Femur (tissue), 1 donor: ENCODE measurements around the gene HOXC12.

ENCODE experiments used
- DNase-seq: peaks from one replicate; pipeline ENCODE4 v3.0.0-alpha.2; 2017

HOXC12 gene, protein sequence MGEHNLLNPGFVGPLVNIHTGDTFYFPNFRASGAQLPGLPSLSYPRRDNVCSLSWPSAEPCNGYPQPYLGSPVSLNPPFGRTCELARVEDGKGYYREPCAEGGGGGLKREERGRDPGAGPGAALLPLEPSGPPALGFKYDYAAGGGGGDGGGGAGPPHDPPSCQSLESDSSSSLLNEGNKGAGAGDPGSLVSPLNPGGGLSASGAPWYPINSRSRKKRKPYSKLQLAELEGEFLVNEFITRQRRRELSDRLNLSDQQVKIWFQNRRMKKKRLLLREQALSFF

GRCh38 chr12:53954694-53955035, at the start of gene HOXC12:
TSS of gene HOXC12 (plus strand) at chr12:53954903. CDS start at chr12:53954930, 27 bp downstream.
- DNase-seq = no peak

DNA sequence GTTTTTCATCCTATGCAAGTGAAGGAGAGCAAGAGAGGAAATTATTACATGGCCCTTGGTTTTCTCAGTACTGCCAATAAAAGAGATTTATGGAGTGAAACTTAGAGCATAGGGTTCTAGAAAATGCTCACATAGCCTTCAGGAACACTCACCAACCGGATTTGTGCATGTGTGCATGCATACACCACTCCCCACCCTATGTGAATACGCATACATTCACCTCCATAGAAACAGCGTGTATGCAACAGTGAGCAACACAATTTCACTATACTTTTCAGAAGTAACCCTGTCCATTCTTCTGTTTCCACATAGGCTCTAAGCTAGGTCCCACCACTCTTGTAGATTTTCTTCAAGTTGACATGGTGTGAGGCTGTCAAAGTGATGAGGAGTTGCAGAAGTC, 47.6 kb upstream of the HOXC12 start:
- DNase-seq = no peak

GRCh38 chr12:53916788-53917655, 37.7 kb upstream of the HOXC12 start:
- no peak for DNase-seq

DNA sequence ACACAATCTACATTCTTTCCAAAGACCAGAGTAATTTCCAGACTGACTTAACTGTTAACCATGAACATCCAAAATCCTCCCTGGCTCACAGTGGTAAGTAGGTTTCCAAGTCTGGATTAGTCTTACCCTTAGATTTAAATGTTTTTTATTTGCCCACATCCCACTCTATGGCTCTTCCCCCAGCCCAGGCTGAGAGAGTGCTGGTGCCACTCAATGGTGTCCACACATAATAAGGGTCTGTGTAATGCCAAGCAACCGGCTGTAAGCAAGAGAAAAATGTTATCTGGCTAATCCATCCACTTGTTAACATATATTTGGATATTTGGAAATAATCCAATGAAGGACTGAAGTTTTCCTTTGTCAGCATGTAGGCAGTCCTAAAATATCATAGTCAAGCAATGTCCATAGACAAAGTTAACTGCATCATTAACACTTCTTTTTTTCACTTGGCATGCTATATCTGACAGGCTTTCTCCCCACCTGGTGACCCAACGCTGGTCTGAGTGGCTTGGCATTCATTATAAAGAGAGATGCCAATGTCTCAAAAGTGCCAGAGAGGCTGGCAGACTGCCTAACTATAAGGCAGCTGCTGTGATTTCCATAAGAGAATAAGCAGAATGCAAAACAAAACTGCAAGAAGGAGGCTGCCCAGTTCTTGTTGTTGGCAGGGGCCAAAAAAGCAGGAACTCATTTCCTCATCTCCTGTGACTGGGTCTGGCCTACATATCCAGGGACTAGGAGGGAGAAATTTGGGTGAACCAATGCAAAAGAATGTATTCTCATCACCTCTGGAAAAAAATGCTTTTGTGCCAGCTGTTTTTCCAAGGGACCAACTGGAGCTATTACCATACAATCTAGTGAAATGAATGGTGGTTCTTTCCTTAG, 29.9 kb upstream of the HOXC12 start:
- DNase-seq = peak; percentile 43

DNA sequence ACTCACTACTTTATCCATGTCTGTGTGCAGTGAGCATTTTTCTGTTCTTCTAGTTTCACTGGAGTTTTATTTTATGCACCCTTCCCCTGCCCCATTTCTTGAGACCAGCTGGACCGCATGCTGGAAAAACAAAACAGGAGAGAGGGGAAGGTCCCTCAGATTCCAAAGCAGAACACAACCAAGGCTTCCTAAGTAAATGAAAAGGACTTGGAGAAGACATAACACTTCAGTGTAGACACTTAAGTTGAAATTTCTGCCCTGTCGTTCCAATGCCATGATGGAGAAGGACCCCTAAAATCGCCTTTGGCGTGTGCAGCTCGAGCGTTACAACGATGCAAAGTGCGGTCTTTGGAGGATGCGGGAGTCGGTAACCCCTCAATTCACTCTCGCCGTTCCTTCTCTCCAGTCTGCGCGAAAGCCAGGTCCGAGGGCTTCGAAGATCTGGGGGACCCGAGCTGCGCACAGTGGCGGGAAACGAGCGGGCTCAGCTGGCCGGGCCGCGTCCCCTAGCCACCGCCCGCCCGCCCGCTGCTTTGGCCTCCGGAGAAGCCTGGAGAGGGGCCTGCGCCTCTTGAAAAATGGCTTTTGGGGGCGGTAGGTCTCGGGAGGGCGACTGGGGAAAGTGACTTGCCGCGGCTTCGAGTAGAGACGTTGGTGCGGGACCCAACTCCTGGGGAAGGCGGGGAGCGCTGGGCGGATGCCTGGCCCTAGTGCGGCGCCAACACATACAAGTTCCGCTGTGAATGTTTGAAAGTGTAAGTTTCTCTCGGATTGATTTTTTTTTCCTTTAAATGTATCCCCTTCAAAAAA, 27.3 kb upstream of the HOXC12 start:
- no peak for DNase-seq

- DNase-seq = no peak
These were observed 26.5 kb upstream of the HOXC12 start for GRCh38 chr12:53928054-53928835.

DNA sequence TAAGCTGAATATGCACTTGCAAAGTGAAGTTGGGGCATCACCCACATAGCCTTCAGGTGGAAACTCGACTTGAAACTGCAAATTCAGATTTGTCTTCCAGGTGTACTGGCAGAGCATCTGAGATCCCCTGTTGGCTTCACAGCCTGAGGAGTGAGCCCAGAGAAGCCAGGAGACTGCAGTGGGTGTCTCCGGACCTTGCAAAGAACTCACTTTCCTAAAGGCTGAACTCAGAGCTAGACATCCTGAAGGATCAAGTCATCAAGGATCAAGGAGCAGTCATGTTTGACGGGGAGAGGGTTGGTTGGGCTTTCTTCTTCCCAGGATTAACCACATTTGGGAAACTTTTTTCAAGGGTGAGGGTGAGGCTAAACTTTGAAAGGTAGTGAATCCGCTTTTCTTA, 25.2 kb upstream of the HOXC12 start:
- no peak for DNase-seq

- DNase-seq = no peak
These were observed 24.0 kb upstream of the HOXC12 start for GRCh38 chr12:53930591-53931255.

- no peak for DNase-seq
These were observed 22.7 kb upstream of the HOXC12 start for GRCh38 chr12:53931844-53932581.

DNA sequence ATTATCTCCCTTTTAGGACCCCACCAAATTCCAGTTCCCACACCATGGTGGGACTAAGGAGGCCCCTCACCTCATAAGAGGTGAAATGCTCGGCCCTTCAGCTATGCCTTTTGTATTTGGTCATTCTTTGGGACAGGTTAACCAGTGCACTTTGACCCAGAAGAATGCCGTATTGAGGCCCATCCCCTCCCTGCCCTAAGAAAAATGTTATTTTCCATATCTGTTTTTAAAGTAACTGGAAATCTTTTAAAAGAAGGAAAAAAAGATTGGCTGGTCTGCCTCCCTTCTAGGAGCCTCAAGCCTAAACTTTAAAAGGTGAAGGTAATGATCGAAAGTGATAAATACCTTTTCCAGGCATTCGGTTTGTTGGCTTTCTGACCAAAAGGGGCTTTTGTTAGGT, 21.8 kb upstream of the HOXC12 start:
- DNase-seq = no peak

- no peak for DNase-seq
These were observed 19.0 kb upstream of the HOXC12 start for GRCh38 chr12:53935383-53936341.

GRCh38 chr12:53937099-53937498, 17.6 kb upstream of the HOXC12 start:
- no peak for DNase-seq

DNA sequence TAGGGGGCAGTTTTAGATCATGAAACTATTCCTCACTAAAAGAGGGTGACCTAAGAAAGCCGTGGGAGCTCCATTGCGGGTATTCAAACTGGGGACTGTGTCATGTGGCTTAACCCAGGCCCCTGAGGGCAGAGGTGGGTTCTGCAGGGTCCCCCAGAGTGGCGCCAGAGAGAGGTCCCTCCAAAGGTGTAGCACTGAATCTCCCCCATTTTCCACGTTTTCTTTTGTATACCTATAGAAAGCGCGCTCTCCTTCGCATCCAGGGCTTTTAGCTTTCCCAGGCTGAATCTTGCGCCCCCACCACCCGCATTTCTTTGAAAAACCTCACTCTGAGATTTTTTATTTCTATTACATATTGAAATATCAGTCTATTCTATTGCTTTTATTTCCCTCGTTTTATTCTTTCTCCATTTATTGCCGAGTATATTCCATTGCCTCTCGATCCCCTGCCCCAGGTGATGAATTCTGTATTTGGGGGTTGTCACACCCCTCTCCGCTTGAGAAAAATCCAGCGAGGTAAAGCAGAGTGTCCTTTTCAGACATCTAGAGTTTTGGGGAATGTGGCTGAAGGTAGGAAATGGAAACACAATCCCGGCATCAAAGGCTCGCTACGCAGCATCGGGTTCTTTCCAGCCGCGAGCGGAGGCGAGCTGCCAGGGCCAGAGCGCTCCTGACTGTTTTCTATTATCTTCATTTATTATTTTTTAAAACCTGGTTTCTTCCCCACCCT, 16.9 kb upstream of the HOXC12 start:
- no peak for DNase-seq

DNA sequence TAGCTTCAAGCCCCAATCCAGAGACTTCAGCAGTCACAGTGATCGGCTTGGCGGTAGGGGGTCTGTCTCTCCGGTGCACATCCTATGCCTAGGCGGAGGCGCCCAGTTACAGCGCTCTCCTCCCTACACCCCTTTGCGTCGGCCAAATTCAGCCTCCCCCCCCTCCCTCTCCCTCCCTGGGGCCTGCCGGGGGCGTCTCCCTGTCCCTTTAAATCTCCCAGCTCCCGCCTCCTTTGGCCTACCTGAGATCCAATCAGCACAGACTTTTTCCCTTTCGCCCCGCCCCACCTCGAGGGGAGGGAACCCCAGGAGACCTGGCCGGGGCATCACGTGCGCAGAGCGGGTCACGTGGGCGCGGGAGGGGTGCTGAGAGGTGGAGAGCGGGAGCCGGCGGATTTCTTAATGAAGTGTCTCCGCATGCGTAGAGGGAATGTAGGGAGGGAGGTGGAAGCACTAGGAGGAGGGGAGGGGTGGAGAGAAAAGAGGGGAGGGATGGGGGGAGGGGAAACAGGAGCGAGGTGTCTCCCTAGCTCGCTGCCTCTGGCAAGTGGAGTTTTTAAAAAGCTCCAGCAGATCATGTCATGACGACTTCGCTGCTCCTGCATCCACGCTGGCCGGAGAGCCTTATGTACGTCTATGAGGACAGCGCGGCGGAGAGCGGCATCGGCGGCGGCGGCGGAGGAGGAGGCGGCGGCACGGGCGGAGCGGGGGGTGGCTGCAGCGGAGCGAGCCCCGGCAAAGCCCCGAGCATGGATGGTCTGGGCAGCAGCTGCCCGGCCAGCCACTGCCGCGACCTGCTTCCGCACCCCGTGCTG, 16.2 kb upstream of the HOXC12 start, which contains the start of gene HOXC13:
TSS of gene HOXC13 (plus strand) at position 506 of the 815 bp plus-strand sequence. CDS start at position 582, 76 bp downstream.
- DNase-seq = peak; percentile 85

DNA sequence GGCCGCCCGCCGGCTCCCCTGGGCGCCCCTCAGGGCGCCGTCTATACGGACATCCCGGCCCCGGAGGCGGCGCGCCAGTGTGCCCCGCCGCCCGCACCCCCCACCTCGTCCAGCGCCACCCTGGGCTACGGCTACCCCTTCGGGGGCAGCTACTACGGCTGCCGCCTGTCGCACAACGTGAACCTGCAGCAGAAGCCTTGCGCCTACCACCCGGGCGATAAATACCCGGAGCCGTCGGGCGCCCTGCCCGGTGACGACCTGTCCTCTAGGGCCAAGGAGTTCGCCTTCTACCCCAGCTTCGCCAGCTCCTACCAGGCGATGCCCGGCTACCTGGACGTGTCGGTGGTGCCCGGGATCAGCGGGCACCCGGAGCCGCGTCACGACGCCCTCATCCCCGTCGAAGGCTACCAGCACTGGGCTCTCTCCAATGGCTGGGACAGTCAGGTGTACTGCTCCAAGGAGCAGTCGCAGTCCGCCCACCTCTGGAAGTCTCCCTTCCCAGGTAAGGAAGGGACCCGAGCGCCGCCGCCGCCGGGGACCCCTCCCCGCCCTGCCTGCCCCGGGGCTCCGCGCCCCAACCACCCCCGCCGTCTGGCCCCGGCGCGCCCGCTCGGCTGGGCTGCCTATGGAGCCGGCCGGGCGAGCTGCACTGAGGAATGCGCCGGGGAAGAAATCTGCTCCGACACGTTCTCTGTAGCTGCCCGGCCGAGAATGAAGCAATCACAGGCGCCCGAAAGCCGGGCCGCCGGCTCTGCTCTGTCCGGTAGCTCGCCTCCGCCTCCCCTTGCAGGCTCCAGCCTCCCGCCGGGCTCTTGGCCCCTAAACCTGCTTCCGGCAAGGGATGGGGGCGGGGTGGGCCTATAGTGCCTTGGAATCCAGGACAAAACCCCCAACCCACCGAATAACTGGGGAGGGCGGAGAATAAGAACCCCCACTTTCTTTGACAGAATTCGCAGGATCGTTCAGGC, 15.3 kb upstream of the HOXC12 start:
- DNase-seq = no peak

DNA sequence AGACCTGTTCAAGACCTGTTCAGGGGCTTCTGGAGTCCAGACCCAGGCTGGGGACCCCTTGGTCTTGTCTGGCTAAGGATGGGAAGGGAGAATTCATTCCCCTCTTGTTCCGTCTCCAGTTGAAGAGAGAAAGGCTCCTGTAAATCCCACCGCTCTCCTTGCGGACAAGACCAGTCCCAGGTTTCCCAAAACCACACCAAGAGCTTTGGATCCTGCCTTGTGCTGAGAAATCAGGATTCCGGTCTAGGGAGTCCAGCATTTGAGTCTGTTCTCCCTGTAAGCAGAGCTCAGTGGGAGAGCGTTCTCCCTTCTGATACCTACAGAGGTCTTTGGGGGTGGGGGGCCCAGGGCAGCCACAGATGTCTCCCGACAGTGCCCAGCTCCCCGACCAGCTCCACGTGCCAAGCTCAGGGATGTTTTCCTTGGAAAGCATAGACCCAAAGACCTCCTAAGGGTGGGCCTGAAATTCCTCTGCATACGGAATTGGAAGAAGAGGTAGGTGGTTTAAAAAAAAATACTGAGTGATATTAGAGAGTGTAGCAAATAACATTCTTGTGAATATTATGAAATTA, 14.2 kb upstream of the HOXC12 start:
- DNase-seq = no peak
